Activated naive CD4-positive, alpha-beta T cell treated with anti-CD3 and anti-CD28 coated beads, Interleukin-2, amount 10 ng/mL, durations not matched to agents 7 days and 5 days (primary cell): ENCODE data around the gene PSTK.

Experiments used
- CTCF ChIA-PET: fragments of 350-600 bp; sonication (Branson Sonifier 250); formaldehyde crosslinking; loops from one replicate; lab custom pipeline; 2021; ENCODE audit warnings: antibody characterized with exemption; lab: Charles Lee
- DNase-seq: peaks from one replicate; pipeline ENCODE4 v3.0.0-alpha.2; 2020
- H3K27ac Mint-ChIP-seq: one replicate; pipeline ENCODE4 v1.8.0; 2021; ENCODE audit warnings: mild to moderate bottlenecking, moderate library complexity, mixed read lengths
- H3K27me3 Mint-ChIP-seq: one replicate; pipeline ENCODE4 v1.8.0; 2021; ENCODE audit warnings: mild to moderate bottlenecking, mixed read lengths
- H3K36me3 Mint-ChIP-seq: one replicate; pipeline ENCODE4 v1.8.0; 2021; ENCODE audit warnings: mixed read lengths
- H3K4me1 Mint-ChIP-seq: one replicate; pipeline ENCODE4 v1.8.0; 2021; ENCODE audit warnings: mixed read lengths
- H3K4me3 Mint-ChIP-seq: one replicate; pipeline ENCODE4 v1.8.0; 2021; ENCODE audit warnings: mild to moderate bottlenecking, moderate library complexity, mixed read lengths
- H3K9me3 Mint-ChIP-seq: one replicate; pipeline ENCODE4 v1.8.0; 2021; ENCODE audit warnings: mixed read lengths

PSTK gene

GRCh38 chr10:122980209-122981065 lies at the start of gene PSTK:
Gene PSTK, plus strand, starts transcription at chr10:122980401. Its CDS starts 79 bp downstream, at chr10:122980480.
- Mint-ChIP-seq H3K4me3 (peak within 1 kb of the TSS; percentile 84), H3K27ac (peak within 1 kb of the TSS; percentile 97), H3K27me3 (peaks cover 4% of the 10 kb centered on the region), H3K9me3 (no peaks in the 10 kb centered on the region), H3K4me1 (peaks cover 17% of the 10 kb centered on the region), H3K36me3 (no peaks in the 10 kb centered on the region)
- peak; percentile 92 for DNase-seq
- CTCF ChIA-PET, result interaction anchor here (1.0 to 2.4 kb wide), 5 partner anchors 10 to 29 kb away, joined by 4 to 9 read pairs (median 5); partner anchors contain the start of gene IKZF5

- peaks cover 25% of the 10 kb centered on the region for H3K36me3 Mint-ChIP-seq
- no peaks in the 10 kb centered on the region for H3K9me3 Mint-ChIP-seq
- no peaks in the 10 kb centered on the region for H3K27me3 Mint-ChIP-seq
- H3K4me3 Mint-ChIP-seq, result no peak overlapping the region
- no peaks in the 10 kb centered on the region for H3K4me1 Mint-ChIP-seq
- CTCF ChIA-PET, result no interaction called here
- no peak for DNase-seq
- no peak overlapping the region for H3K27ac Mint-ChIP-seq
Measured at GRCh38 chr10:122931088-122931906, 48.9 kb upstream of the PSTK start.

GRCh38 chr10:122939133-122939855 lies 40.9 kb upstream of the PSTK start:
- CTCF ChIA-PET, result no interaction called here
- no peak overlapping the region for H3K4me3 Mint-ChIP-seq
- peaks cover 41% of the 10 kb centered on the region for H3K36me3 Mint-ChIP-seq
- H3K27me3 Mint-ChIP-seq, result no peaks in the 10 kb centered on the region
- no peak for DNase-seq
- no peak overlapping the region for H3K27ac Mint-ChIP-seq
- H3K4me1 Mint-ChIP-seq, result no peaks in the 10 kb centered on the region
- no peaks in the 10 kb centered on the region for H3K9me3 Mint-ChIP-seq

GRCh38 chr10:122939856-122940543 lies 40.2 kb upstream of the PSTK start:
- peaks cover 40% of the 10 kb centered on the region for H3K36me3 Mint-ChIP-seq
- DNase-seq, result no peak
- CTCF ChIA-PET, result no interaction called here
- no peak overlapping the region for H3K27ac Mint-ChIP-seq
- H3K27me3 Mint-ChIP-seq, result no peaks in the 10 kb centered on the region
- no peaks in the 10 kb centered on the region for H3K4me1 Mint-ChIP-seq
- no peak overlapping the region for H3K4me3 Mint-ChIP-seq
- no peaks in the 10 kb centered on the region for H3K9me3 Mint-ChIP-seq

- H3K27ac Mint-ChIP-seq, result no peak overlapping the region
- H3K4me3 Mint-ChIP-seq, result no peak overlapping the region
- CTCF ChIA-PET, result no interaction called here
- no peak for DNase-seq
- peaks cover 49% of the 10 kb centered on the region for H3K36me3 Mint-ChIP-seq
- peaks cover 33% of the 10 kb centered on the region for H3K4me1 Mint-ChIP-seq
- H3K9me3 Mint-ChIP-seq, result no peaks in the 10 kb centered on the region
- H3K27me3 Mint-ChIP-seq, result peaks cover 4% of the 10 kb centered on the region
Measured at GRCh38 chr10:122949296-122949695, 30.9 kb upstream of the PSTK start.

GRCh38 chr10:122953902-122954730 lies 26.1 kb upstream of the PSTK start, which contains the start of gene C10orf88:
Gene C10orf88, minus strand, starts transcription at chr10:122954227. Its CDS starts 49 bp downstream, at chr10:122954178.
- DNase-seq, result peak; percentile 98
- Mint-ChIP-seq H3K4me3 (peak within 1 kb of the TSS; percentile 81), H3K36me3 (peaks cover 26% of the 10 kb centered on the region), H3K27ac (peak within 1 kb of the TSS; percentile 94), H3K4me1 (peaks cover 43% of the 10 kb centered on the region), H3K27me3 (peaks cover 20% of the 10 kb centered on the region), H3K9me3 (peaks cover 2% of the 10 kb centered on the region)
- CTCF ChIA-PET, result interaction anchor here (1.0 kb wide), 1 partner anchor 27 kb away, joined by 4 read pairs; no protein-coding TSS in a partner anchor

- CTCF ChIA-PET, result interaction anchor here (1.6 kb wide), 1 partner anchor 25 kb away, joined by 5 read pairs; the partner anchor contains the start of gene PSTK
- Mint-ChIP-seq H3K27ac (no peak overlapping the region), H3K36me3 (peaks cover 21% of the 10 kb centered on the region), H3K4me3 (no peak overlapping the region), H3K4me1 (peaks cover 41% of the 10 kb centered on the region), H3K9me3 (peaks cover 2% of the 10 kb centered on the region), H3K27me3 (peaks cover 20% of the 10 kb centered on the region)
- DNase-seq, result no peak
Measured at GRCh38 chr10:122954731-122955050, 25.5 kb upstream of the PSTK start.

GRCh38 chr10:122955892-122956291 lies 24.3 kb upstream of the PSTK start:
- Mint-ChIP-seq H3K9me3 (peaks cover 2% of the 10 kb centered on the region), H3K4me1 (peaks cover 37% of the 10 kb centered on the region), H3K4me3 (no peak overlapping the region), H3K27ac (no peak overlapping the region), H3K36me3 (peaks cover 18% of the 10 kb centered on the region), H3K27me3 (peaks cover 20% of the 10 kb centered on the region)
- no peak for DNase-seq
- CTCF ChIA-PET, result interaction anchor here (1.6 kb wide), 1 partner anchor 24 kb away, joined by 5 read pairs; the partner anchor contains the start of gene PSTK

GRCh38 chr10:122957474-122957873 lies 22.7 kb upstream of the PSTK start:
- H3K4me1 Mint-ChIP-seq, result peaks cover 27% of the 10 kb centered on the region
- H3K27ac Mint-ChIP-seq, result no peak overlapping the region
- no peak for DNase-seq
- H3K4me3 Mint-ChIP-seq, result no peak overlapping the region
- H3K27me3 Mint-ChIP-seq, result peaks cover 20% of the 10 kb centered on the region
- H3K9me3 Mint-ChIP-seq, result peaks cover 2% of the 10 kb centered on the region
- H3K36me3 Mint-ChIP-seq, result peaks cover 12% of the 10 kb centered on the region
- CTCF ChIA-PET, result no interaction called here

GRCh38 chr10:122962405-122962804 lies 17.8 kb upstream of the PSTK start:
- Mint-ChIP-seq H3K4me1 (no peaks in the 10 kb centered on the region), H3K27ac (no peak overlapping the region), H3K4me3 (no peak overlapping the region), H3K36me3 (peaks cover 2% of the 10 kb centered on the region), H3K9me3 (peaks cover 16% of the 10 kb centered on the region), H3K27me3 (peaks cover 5% of the 10 kb centered on the region)
- CTCF ChIA-PET, result no interaction called here
- DNase-seq, result no peak

GRCh38 chr10:122966879-122967278 lies 13.3 kb upstream of the PSTK start:
- CTCF ChIA-PET, result no interaction called here
- Mint-ChIP-seq H3K36me3 (peaks cover 2% of the 10 kb centered on the region), H3K27me3 (peaks cover 11% of the 10 kb centered on the region), H3K9me3 (peaks cover 21% of the 10 kb centered on the region), H3K4me1 (no peaks in the 10 kb centered on the region), H3K27ac (no peak overlapping the region), H3K4me3 (no peak overlapping the region)
- DNase-seq, result no peak

GRCh38 chr10:122968698-122969097 lies 11.5 kb upstream of the PSTK start:
- CTCF ChIA-PET, result no interaction called here
- H3K9me3 Mint-ChIP-seq, result peaks cover 21% of the 10 kb centered on the region
- peaks cover 2% of the 10 kb centered on the region for H3K36me3 Mint-ChIP-seq

GRCh38 chr10:122974023-122974422 lies 6.2 kb upstream of the PSTK start:
- CTCF ChIA-PET, result no interaction called here

More at GRCh38 chr10:122968698-122969097, 11.5 kb upstream of the PSTK start:
- DNase-seq, result no peak
- H3K4me3 Mint-ChIP-seq, result no peak overlapping the region
- no peaks in the 10 kb centered on the region for H3K4me1 Mint-ChIP-seq
- peaks cover 18% of the 10 kb centered on the region for H3K27me3 Mint-ChIP-seq
- no peak overlapping the region for H3K27ac Mint-ChIP-seq

More at GRCh38 chr10:122974023-122974422, 6.2 kb upstream of the PSTK start:
- Mint-ChIP-seq H3K36me3 (no peaks in the 10 kb centered on the region), H3K9me3 (no peaks in the 10 kb centered on the region), H3K27me3 (peaks cover 23% of the 10 kb centered on the region), H3K4me3 (no peak overlapping the region), H3K4me1 (no peaks in the 10 kb centered on the region), H3K27ac (no peak overlapping the region)
- DNase-seq, result no peak
